ENCODE data around the gene ZYX.

- TF ChIP-seq CTCF (conservative IDR thresholded peaks at IDR 0.05 in 1 of 2, IDR thresholded peaks at IDR 0.05 in 1 of 2; ENCODE audit: extremely low read depth in 1 of 2, insufficient read depth in 1 of 2, low read depth in 1 of 2, low read length in 2 of 2): no peak
- TF ChIP-seq EZH2 (IDR thresholded peaks at IDR 0.05; ENCODE audit: borderline replicate concordance, low read length): no peak
Measured at GRCh38 chr7:143405173-143406001, 24.2 kb downstream of the ZYX start.
